HT-29 (cell line): ENCODE results near the gene DENND2D. TPM values are rescaled to one million over a fixed set of nuclear protein-coding genes. Genes with fewer than 3 reads are reported as not detected.
A peak's percentile ranks its signal among the peaks of the same experiment; 100 is the strongest.

Experiments
- DNase-seq: peaks from one replicate; pipeline ENCODE4 v3.0.0-alpha.2; 2015; ENCODE audit warnings: low spot score
- total RNA-seq: library from RNA; depleted of rRNA; stranded (reverse); fragments of >200 nt; shearing (Covaris generic); gene quantifications from 2 replicates; pipeline ENCODE4 v1.2.3, GENCODE V29; 2014

DENND2D gene
- total RNA-seq, 1 experiment from 2014 or later = 82.1 TPM

GRCh38 chr1:111204201-111204982, 3.9 kb upstream of the DENND2D start:
- DNase-seq = peak; percentile 80

DNA sequence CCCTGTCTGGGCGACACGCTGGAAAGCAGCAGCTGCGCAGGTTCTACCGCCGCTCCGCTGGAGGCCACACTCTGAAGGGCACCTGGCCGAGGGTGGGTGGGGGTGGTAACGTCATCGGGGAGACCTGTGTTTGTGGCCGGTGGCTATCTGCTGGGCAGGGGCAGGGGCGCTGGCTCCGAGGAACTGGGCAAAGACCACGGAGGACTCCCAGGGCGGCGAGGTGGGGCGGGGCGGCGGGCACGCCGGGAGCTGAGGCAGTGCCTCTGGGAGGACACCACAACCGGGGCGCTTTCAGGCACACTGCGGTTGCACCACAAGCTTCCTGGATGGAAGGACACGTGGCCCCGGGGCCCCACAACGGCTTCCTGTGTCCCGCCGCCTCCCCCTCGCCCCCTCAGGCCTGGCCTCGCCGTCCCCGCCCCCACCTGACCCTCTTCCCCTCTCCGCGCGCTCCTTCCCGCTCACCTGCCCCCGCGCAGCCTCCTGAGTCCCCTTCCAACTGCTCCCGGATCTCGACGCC, 3.3 kb upstream of the DENND2D start:
- DNase-seq = peak; percentile 89

DNA sequence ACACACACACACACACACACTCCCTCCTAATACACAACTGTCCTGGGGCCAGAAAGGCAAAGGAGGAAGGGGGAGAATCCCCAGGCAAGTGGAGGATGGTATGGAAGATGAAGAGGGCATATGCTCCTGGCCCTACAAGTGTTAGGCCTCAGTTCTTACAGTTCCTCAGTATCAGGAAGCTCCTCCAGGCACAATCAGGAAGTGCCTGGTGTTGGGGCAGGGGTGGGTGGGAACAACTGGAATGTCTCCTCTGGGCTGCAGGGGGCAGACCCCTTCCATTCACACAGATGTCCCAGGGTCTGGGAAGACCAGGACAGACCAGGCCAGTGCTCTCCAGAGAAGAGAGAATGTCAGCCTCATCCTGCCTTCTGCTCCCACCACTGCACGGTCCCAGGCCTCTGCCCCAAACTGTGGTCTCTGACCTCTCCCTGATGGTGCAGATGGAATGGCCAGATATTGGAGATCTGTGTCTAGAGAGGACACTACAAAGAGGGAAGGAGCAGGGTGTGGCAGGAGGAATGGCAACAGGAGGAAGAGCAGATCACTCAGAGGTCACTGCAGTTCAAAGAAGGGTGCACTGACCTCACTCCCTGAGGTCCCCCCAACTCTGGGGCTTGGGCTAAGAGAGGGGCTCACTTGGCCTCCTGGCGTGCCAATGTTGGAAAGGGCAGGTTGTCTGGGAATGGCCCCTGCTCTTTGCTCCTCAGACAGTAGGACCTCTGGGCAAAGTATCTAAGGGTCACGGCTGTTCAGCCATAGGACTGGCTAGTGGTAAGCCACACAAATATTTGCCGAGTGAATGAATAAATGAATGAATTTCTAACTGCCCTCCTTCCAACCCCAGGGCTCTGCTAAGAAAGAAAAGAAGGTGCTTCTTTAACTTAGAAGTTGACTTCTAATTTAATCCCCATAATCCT, 2.5 kb upstream of the DENND2D start:
- peak; percentile 54 for DNase-seq

DNA sequence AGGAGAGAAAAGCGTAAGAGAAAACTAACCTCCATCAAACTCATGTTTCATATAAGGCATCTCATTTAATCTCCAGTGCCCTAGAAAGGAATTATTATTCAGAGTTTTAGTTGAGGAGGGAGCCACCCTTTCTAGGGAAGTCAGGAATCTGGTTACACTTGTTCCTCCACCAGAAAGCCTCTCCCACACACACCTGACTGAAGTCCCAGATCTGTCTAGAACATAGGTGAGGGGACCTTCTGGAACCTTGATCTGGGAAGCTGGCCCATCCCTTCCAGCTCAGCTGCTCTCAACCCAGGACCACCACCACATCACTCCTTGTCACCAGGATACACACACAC, 1.9 kb upstream of the DENND2D start:
- peak; percentile 87 for DNase-seq

GRCh38 chr1:111201275-111202090, 1.0 kb upstream of the DENND2D start:
- no peak for DNase-seq

GRCh38 chr1:111200802-111201161, 336 bp upstream of the DENND2D start:
- no peak for DNase-seq

- no peak for DNase-seq
Observed at GRCh38 chr1:111199329-111199728, 1.1 kb downstream of the DENND2D start.

- no peak for DNase-seq
Observed at GRCh38 chr1:111198836-111199235, 1.6 kb downstream of the DENND2D start.

DNA sequence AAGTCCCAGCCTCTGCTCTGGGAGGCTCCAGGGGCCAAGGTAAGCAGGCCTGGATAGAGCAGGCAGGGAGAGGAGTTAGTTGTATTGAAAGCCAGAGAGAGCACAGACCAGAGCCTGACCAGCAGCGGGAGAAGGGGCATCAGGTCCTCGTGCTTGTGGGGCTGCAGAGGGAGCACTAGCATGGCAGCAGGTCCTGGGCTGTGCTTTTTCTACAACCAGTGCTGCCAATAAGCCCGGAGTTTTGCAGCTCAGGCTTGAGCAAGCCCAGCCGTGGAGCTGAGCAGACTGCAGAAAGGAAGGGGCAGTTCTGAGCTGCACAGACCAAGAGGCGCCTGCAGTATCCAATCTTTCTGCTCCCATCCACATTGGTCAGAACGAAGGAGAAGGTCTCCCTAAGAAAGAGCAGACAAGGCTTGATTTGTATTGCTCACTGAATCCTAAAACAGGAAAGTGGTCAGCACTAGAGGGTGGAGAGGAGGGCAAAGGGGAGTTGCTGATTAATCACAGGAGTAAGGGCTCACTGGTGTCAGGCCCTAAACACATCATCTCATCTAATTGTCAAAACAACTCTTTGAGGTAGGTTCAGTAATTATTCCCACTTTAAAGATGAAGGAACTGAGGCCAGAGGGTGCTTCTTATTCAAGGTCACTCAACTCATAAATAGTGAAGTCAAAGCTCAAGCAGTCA, 2.7 kb downstream of the DENND2D start:
- peak; percentile 53 for DNase-seq

DNA sequence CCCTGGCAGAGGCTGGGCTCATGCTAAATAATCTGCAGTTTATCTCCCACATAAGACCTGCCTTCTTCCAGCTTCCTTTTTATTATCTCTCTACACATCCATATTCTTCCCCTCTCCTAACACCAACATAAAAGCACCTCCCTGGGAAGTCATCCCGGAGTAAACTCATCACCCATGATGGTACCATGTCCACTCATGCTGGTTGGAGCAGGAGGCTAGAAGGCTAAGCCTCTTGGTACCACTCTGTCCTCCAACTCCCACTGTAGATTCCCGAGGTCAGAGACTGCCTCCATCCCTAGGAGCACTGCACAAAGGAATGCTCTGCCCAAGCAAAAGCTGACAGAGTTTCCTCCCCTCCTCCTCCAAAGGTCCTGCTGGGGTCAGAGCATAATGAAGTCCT, 4.2 kb downstream of the DENND2D start:
- DNase-seq = no peak

GRCh38 chr1:111195002-111195684, 5.3 kb downstream of the DENND2D start:
- DNase-seq = no peak

GRCh38 chr1:111193712-111194480, 6.5 kb downstream of the DENND2D start:
- DNase-seq = peak; percentile 47

DNA sequence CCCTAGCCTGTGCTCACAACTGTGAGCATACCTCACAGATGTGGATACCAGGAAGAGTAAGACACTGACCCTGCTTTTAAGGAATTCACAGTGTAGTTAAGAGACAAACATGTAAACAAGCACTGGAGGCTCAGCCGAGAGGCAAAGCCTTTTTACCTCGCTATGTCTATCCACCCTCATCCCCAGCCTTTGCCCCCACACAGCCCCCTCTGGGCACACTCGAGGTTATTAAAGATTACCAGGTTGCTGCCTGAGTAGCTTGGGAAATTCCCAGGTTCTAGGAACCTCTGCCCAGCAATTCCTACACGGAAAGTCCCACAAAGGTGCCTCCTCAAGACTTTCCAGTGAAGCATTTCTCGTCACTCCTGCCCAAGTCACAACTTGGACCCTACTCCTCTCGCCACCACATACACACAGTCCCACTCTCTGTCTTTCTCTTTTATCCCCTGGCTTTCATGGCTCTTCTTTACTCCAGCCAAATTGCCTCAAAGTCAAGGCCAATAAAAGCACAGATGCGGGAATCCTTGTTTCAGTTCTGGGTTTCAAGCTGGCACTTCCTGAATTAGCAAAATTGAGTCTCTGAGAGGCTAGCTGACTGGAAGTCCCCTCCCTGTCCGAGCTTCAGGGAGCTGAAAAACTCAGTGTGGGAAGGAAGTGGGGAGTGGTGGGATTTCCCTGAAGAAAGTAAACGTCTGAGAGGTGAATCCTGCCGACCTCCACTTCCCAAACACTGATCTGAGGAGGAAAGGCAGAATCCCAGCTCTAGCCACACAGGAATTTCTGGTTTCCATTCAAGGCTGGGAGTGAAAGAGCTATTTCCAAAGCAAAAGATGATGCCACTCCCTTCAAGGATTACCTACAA, 7.6 kb downstream of the DENND2D start:
- no peak for DNase-seq

DNA sequence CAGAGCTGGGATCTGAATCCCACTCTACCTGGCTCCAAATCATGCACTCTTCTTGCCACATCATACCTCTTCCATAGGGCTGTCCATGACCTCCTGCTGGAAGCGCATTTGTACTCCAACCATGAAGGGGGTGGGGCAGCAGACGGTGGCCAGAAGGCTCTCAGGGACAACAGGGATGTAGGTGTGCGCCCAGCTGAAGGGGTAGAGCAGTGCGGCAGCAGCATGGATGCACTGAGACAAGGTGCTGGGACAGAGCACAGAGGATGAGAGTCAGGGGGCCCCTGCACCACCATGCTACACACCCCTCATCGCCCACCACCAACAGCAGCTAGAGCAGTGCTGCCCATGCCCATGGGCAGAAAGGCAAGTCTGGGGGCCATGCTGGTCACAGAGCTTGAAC, 8.4 kb downstream of the DENND2D start:
- no peak for DNase-seq

GRCh38 chr1:111191496-111191895, 8.9 kb downstream of the DENND2D start:
- no peak for DNase-seq

DNA sequence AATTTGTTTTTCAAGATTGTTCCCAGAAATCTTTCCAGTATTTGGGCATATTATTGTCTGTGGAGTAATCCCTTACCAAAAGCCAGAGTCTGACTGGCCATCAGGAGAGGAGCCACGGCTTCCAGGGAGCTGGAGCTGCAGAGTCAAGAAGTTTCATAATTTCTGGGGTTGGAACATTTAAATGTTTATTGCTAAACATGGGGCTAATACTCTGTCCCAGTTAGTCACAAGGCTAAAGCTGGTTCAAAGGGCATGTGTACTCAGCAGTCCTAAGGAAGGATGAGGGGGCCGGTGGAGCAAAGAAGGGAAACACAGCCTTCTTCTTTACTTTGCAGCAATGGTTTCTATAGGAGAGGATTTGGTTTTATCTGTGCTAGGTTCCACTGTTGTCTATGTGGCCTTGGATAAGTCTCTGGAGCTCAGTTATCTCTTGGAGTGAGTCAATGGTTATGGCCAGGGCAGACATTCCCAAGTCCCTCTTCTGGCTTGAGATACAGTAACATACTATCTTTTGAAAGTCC, 9.5 kb downstream of the DENND2D start:
- DNase-seq = no peak

GRCh38 chr1:111184663-111185062, 15.8 kb downstream of the DENND2D start:
- DNase-seq = no peak

GRCh38 chr1:111183308-111184069, 17.0 kb downstream of the DENND2D start:
- no peak for DNase-seq
